ENCODE data around the gene SPACA6.

Gene SPACA6

DNA sequence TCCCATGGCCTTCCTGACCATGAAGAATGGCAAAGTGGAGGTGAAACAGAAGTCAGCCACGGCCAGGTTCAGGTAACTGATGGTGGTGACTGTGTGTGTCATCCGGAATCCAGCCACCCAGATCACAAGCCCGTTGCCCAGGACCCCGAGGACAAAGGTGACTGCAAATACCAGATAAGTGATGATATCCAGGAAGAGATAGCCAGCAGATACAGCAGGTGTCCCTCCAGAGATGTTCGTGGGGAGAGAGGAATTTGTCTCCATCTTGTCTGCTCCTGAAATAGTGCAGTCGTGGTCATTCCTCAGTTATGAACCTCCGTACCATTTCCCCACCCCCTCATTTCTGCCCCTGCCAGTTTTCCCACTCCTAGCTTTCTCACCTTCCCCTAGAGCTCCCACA is 53.6 kb downstream of the SPACA6 start:
- H3K9me3 ChIP-seq (ENCODE audit: control insufficient read depth, insufficient read depth, low read length): no peaks in the 10 kb centered on the region

DNA sequence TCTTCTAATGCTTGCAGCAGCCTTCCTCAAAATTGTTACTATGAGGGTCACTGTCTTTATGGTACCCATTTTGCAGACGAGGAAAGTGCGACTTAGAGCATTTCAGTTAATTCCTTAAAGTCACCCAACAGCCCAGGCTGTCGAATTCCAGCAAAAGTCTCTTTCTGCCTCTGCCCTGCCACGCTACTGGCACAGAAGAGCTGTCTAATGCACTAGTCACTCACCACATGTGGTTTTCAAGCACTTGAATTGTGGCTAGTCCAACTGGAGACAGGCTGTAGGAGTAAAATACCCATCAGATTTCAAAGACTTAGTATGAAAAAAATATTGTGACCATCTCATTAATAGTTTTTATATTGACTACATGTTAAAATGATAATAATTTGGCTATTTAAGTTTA is 56.8 kb downstream of the SPACA6 start:
- peaks cover 2% of the 10 kb centered on the region for H3K27me3 ChIP-seq (ENCODE audit: control insufficient read depth, insufficient read depth, low read length)
- no peaks in the 10 kb centered on the region for H3K9me3 ChIP-seq (ENCODE audit: control insufficient read depth, insufficient read depth, low read length)
- H3K4me1 ChIP-seq (ENCODE audit: control insufficient read depth, insufficient read depth, low read length): no peaks in the 10 kb centered on the region
- no peaks in the 10 kb centered on the region for H3K36me3 ChIP-seq (ENCODE audit: control insufficient read depth, insufficient read depth, low read length)
- no peak overlapping the region for H3K4me3 ChIP-seq (ENCODE audit: low read depth, low read length)
- H3K9ac ChIP-seq (ENCODE audit: low read depth, low read length): no peak overlapping the region

More for the DNA sequence above, 53.6 kb downstream of the SPACA6 start:
- no peak overlapping the region for H3K4me3 ChIP-seq (ENCODE audit: low read depth, low read length)
- no peaks in the 10 kb centered on the region for H3K36me3 ChIP-seq (ENCODE audit: control insufficient read depth, insufficient read depth, low read length)
- no peaks in the 10 kb centered on the region for H3K27me3 ChIP-seq (ENCODE audit: control insufficient read depth, insufficient read depth, low read length)
- H3K9ac ChIP-seq (ENCODE audit: low read depth, low read length): no peak overlapping the region
- no peaks in the 10 kb centered on the region for H3K4me1 ChIP-seq (ENCODE audit: control insufficient read depth, insufficient read depth, low read length)

DNA sequence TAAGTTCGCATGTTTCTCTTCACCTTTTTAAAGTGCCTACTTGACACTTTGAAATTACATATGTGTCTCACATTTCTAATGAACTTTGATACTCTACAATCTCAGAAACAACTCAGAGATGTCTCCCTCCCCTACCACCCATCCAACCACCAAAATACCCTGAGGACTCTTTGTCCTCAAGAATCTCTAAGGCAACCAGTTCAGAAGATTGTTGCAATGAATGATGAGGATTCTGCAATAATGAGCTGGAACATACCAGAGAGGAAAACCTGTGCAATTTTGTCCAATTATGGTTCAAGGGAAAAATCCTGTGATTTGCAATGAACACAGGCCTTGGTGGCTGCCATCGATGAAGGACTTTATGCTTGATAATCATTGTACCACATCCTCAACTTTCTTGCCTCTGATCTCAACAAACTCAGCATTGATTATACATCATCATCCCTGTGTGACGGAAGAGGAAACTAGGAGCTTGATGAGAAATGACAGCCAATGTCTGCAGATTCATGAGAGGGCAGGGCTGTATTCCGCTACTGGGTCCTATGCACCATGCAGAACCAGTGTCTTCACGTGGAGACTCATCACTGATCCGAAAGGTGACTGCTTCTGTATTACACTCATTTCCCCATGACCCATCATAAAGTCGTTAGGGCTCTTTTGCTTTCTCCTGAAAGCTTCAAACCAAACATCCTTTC is 57.4 kb downstream of the SPACA6 start:
- peaks cover 2% of the 10 kb centered on the region for H3K27me3 ChIP-seq (ENCODE audit: control insufficient read depth, insufficient read depth, low read length)
- no peaks in the 10 kb centered on the region for H3K9me3 ChIP-seq (ENCODE audit: control insufficient read depth, insufficient read depth, low read length)
- no peak overlapping the region for H3K9ac ChIP-seq (ENCODE audit: low read depth, low read length)
- no peak overlapping the region for H3K4me3 ChIP-seq (ENCODE audit: low read depth, low read length)
- no peaks in the 10 kb centered on the region for H3K4me1 ChIP-seq (ENCODE audit: control insufficient read depth, insufficient read depth, low read length)
- H3K36me3 ChIP-seq (ENCODE audit: control insufficient read depth, insufficient read depth, low read length): no peaks in the 10 kb centered on the region

DNA sequence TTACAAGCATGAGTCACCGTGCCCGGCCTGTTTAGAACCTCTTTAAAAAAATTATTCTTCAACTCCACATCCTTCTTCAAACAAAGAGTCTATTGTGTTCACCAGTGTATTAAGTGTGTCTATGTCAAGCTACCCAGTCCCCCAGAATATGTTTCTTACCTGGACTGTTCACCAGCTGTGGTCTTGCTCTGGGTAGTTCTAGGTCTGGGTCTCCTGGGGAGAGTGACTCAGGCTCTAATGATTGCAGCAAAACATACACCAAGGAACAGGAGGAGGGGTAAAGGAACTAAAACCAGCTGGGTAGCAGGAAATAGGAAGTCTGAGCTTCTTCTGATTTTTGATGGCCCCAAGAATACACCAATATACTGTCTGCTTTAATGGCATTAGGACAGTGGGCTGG is 58.5 kb downstream of the SPACA6 start, which contains the start of gene FPR1:
TSS of gene FPR1 (minus strand) at position 224 of the 400 bp plus-strand sequence. CDS start 4,884 bp downstream, outside the sequence.
- Histone ChIP-seq H3K4me1 (ENCODE audit: control insufficient read depth, insufficient read depth, low read length) (no peaks in the 10 kb centered on the region), H3K27me3 (ENCODE audit: control insufficient read depth, insufficient read depth, low read length) (peaks cover 2% of the 10 kb centered on the region), H3K4me3 (ENCODE audit: low read depth, low read length) (no peak within 1 kb of the TSS), H3K9ac (ENCODE audit: low read depth, low read length) (no peak within 1 kb of the TSS), H3K36me3 (ENCODE audit: control insufficient read depth, insufficient read depth, low read length) (no peaks in the 10 kb centered on the region), H3K9me3 (ENCODE audit: control insufficient read depth, insufficient read depth, low read length) (no peaks in the 10 kb centered on the region)

GRCh38 chr19:51754109-51754508 is 61.0 kb downstream of the SPACA6 start:
- Histone ChIP-seq H3K36me3 (ENCODE audit: control insufficient read depth, insufficient read depth, low read length) (no peaks in the 10 kb centered on the region), H3K9me3 (ENCODE audit: control insufficient read depth, insufficient read depth, low read length) (no peaks in the 10 kb centered on the region), H3K9ac (ENCODE audit: low read depth, low read length) (no peak overlapping the region), H3K27me3 (ENCODE audit: control insufficient read depth, insufficient read depth, low read length) (peaks cover 2% of the 10 kb centered on the region), H3K4me3 (ENCODE audit: low read depth, low read length) (no peak overlapping the region), H3K4me1 (ENCODE audit: control insufficient read depth, insufficient read depth, low read length) (no peaks in the 10 kb centered on the region)

- Histone ChIP-seq H3K9me3 (ENCODE audit: control insufficient read depth, insufficient read depth, low read length) (no peaks in the 10 kb centered on the region), H3K4me1 (ENCODE audit: control insufficient read depth, insufficient read depth, low read length) (no peaks in the 10 kb centered on the region), H3K27me3 (ENCODE audit: control insufficient read depth, insufficient read depth, low read length) (peaks cover 2% of the 10 kb centered on the region), H3K9ac (ENCODE audit: low read depth, low read length) (no peak overlapping the region), H3K4me3 (ENCODE audit: low read depth, low read length) (no peak overlapping the region), H3K36me3 (ENCODE audit: control insufficient read depth, insufficient read depth, low read length) (no peaks in the 10 kb centered on the region)
These were observed 61.6 kb downstream of the SPACA6 start for GRCh38 chr19:51754770-51755169.

Measured in iPS-15b (cell line).